GM12873 (cell line): Measurements from ENCODE around the gene BTAF1.

ENCODE experiments used
- TF ChIP-seq, protein P1 (sequence below): IDR thresholded peaks from 2 replicates; pipeline ENCODE4 v1.5.1; 2012; ENCODE audit warnings: low read depth, mild to moderate bottlenecking, moderate library complexity, low read length, control low read depth; ENCODE audit not compliant: insufficient read depth; ENCODE audit errors: missing control alignments

The BTAF1 gene

DNA sequence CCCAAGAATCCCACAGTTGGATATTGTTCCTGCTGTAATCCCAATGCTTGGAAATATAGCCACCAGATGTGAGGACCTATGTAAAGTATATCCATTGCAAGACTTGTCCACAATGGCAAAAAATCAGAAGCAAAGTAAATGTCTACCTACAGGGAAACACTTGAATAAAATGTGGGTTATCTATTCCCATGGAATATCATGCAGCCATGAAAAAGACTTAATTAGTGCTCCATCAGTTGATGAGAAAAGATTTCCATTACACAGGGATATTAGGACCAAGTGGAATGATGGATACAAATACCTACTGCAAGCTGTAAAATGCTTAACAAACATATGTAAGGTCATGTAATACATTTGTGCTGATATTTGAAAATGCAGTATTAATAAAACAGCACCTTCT lies 131.2 kb downstream of the BTAF1 start:
- TF ChIP-seq, protein P1, sequence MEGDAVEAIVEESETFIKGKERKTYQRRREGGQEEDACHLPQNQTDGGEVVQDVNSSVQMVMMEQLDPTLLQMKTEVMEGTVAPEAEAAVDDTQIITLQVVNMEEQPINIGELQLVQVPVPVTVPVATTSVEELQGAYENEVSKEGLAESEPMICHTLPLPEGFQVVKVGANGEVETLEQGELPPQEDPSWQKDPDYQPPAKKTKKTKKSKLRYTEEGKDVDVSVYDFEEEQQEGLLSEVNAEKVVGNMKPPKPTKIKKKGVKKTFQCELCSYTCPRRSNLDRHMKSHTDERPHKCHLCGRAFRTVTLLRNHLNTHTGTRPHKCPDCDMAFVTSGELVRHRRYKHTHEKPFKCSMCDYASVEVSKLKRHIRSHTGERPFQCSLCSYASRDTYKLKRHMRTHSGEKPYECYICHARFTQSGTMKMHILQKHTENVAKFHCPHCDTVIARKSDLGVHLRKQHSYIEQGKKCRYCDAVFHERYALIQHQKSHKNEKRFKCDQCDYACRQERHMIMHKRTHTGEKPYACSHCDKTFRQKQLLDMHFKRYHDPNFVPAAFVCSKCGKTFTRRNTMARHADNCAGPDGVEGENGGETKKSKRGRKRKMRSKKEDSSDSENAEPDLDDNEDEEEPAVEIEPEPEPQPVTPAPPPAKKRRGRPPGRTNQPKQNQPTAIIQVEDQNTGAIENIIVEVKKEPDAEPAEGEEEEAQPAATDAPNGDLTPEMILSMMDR, result no peak

DNA sequence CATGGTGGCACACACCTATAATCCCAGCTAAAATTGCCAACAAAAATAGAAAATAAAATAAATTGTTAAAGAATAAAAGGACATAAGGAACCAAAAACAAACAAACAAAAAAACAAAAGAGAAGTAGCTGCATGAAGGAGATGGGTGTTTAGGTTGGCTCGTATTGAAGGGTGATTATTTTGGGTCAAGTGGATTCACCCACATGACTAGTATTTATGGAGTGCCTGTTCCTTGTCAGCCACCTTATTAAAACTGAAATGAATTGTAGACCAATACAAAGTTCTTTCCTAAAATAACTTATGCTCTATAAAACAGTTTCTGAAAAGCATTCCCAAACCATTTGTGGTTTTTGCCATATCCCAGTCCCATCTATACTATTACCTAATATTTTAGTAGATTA lies 138.7 kb downstream of the BTAF1 start:
- TF ChIP-seq, protein P1, result no peak

- TF ChIP-seq, protein P1, result no peak
These were observed 140.9 kb downstream of the BTAF1 start for GRCh38 chr10:92064506-92064905.

DNA sequence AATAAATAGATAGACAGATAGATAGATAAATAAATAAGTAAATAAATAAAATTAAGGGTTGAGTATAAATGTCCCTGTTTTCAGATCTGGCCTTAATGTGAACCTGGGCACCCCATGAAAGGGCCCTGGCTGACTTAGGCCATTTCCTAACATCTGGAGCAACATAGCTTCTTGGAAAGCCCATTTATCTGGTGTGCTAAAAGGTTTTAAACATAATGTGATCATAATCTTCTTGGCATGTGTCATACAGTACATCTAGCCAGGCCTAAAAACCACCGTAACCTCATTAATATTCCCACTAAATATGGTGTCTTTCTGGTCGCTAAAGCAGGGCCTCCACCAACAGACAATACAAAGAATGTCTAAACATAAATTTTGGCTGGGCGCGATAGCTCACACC lies 142.8 kb downstream of the BTAF1 start:
- TF ChIP-seq, protein P1, result no peak

GRCh38 chr10:92068900-92069299 lies 145.3 kb downstream of the BTAF1 start:
- TF ChIP-seq, protein P1, result no peak

- TF ChIP-seq, protein P1, result no peak
These were observed 150.7 kb downstream of the BTAF1 start for GRCh38 chr10:92074126-92074887.

GRCh38 chr10:92075829-92076228 lies 152.3 kb downstream of the BTAF1 start:
- TF ChIP-seq, protein P1, result no peak
